T47D (cell line): ENCODE measurements around the gene POLD4.
A peak's percentile ranks its signal among the peaks of the same experiment; 100 is the strongest.

ENCODE experiments used
- DNase-seq, 2 experiments: peaks; one replicate each; pipeline versions ENCODE4 v3.0.0 to v3.0.0-alpha.2; 2011 to 2012; ENCODE audit warnings: low read depth in 1 of 2, low spot score in 1 of 2
- JUND ChIP-seq: IDR thresholded peaks from 2 replicates; pipeline ENCODE4 v1.6.1; 2012; ENCODE audit warnings: low read depth
- in situ Hi-C: cut with HindIII; loops from 2 replicates; pipeline ENCODE4 v1.10.0; 2016; ENCODE audit warnings: low sequenced_read_pairs, low pct_unique_long_range_greater_than_20kb

Gene POLD4

GRCh38 chr11:67309166-67309565 is 44.2 kb downstream of the POLD4 start:
- in situ Hi-C loops, result no loop called here
- no peak for DNase-seq
- no peak for TF ChIP-seq JUND

- in situ Hi-C loops, result no loop called here
- TF ChIP-seq JUND, result no peak
- no peak for DNase-seq
These were observed 45.1 kb downstream of the POLD4 start for GRCh38 chr11:67308031-67308866.

DNA sequence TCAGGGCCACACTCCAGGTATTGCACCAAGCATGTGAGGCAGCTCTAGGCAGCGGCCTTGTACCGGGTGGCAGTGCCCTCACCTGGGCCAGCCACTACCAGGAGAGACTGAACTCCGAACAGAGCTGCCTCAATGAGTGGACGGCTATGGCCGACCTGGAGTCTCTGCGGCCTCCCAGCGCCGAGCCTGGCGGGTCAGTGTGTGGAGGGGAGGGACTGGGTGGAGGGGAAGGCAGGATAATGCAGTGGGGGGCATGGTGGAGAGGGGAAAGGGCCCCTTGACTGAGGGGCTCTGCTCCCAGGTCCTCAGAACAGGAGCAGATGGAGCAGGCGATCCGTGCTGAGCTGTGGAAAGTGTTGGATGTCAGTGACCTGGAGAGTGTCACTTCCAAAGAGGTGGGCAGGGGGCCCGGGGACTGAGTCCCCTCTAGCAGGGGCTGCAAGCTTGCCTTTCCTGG is 45.8 kb downstream of the POLD4 start:
- no peak for TF ChIP-seq JUND
- DNase-seq, result no peak
- in situ Hi-C loops, result no loop called here

DNA sequence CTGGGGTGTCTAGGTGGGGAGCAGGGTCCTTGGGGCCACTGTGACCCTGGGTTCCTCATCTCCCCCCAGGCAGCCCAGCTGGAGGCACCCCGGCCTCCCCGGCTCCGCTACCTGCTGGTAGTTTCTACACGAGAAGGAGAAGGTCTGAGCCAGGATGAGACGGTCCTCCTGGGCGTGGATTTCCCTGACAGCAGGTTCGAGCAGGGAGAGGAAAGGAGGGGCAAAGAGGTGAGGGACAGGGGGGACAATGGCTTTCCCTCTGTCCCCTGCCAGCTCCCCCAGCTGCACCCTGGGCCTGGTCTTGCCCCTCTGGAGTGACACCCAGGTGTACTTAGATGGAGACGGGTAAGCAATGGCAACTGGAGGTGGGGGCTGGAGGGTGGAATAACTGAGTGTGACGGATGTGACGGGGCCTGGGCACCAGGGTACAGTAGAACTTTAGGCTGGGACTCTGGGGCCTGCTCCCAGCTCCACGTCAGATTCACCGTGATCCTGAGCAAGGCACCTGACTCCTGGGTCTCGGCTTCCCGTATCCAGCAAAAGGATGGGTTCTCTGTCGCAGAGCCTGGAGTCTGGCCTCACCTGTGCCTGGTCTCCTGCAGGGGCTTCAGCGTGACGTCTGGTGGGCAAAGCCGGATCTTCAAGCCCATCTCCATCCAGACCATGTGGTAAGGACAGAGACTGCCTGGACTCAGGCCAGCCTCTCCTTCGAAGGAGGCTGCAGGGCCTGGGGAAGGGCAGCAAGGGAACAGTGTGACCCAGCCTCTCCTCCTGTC is 46.4 kb downstream of the POLD4 start:
- in situ Hi-C loops, result no loop called here
- TF ChIP-seq JUND, result no peak
- DNase-seq, result no peak

GRCh38 chr11:67304511-67305113 is 48.7 kb downstream of the POLD4 start:
- in situ Hi-C loops, result no loop called here
- no peak for DNase-seq
- no peak for TF ChIP-seq JUND

DNA sequence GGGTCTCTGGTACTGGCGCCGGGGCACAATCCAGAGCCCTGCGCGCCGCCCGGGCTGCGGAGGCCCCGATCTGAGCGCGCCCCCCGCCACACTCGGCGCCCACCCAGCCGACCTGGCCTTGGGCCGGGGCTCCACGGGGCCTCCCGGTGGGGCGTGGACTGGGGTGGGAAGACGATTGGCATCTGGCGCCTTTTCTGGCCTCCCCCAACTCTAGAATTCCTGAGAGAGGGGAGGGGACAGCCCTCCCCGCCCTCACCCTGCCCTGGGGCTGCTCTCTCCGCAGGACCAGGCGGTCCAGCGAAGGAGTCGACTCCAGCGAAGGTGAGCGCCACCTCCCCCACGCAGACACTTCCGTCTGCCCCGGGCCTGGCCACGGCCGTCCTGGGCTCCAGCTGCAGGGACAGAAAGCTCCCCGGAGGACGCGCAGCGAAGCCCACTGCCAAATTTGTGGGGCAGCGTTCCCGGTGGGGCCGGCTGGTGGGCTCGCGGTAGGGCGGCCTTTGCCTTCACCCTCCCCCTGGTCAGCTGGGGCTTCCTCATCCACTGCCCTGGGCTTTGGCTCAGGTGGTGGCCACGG is 49.4 kb downstream of the POLD4 start:
- in situ Hi-C loops, result no loop called here
- peak in 1 of 2 experiments; percentile 89 for DNase-seq
- TF ChIP-seq JUND, result no peak

- peak; percentile 67 to 93 for DNase-seq
- in situ Hi-C loops, result no loop called here
- no peak for TF ChIP-seq JUND
These were observed 50.1 kb downstream of the POLD4 start, which contains the start of gene SSH3 for GRCh38 chr11:67303132-67303834. TSS of gene SSH3 (plus strand) at chr11:67303530. CDS start at chr11:67303626, 96 bp downstream.

DNA sequence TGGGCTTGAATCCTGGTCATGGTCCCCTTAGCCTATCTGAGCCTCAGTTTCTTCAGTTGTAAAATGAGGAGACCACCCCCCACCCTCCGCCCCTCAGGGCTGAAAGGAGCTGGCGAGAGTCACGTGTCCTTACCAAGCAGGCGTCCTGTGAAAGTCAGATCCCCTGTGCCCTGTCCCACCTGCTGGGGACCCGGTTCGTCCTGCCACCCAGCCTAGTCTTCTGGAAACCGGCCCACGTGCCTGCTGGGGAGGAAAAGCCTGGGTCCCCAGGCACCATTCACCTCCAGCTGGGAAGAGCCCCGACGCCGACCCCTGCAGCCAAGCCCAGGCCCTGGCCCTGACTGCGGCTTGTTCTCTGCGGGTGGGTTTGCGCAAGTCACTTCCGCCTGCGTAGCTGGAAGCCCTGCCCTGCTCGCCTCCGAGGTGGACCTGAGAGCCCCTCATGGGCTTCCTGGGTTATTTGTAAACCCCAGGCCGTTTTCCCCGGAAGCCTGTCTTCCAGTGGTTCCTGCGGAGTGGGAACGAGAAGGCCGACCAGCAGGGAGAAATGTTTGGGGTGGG is 50.7 kb downstream of the POLD4 start:
- peak in 1 of 2 experiments; percentile 58 for DNase-seq
- no peak for TF ChIP-seq JUND
- in situ Hi-C loops, result no loop called here

GRCh38 chr11:67301951-67302516 is 51.3 kb downstream of the POLD4 start:
- in situ Hi-C loops, result no loop called here
- DNase-seq, result peak; percentile 91 to 93

DNA sequence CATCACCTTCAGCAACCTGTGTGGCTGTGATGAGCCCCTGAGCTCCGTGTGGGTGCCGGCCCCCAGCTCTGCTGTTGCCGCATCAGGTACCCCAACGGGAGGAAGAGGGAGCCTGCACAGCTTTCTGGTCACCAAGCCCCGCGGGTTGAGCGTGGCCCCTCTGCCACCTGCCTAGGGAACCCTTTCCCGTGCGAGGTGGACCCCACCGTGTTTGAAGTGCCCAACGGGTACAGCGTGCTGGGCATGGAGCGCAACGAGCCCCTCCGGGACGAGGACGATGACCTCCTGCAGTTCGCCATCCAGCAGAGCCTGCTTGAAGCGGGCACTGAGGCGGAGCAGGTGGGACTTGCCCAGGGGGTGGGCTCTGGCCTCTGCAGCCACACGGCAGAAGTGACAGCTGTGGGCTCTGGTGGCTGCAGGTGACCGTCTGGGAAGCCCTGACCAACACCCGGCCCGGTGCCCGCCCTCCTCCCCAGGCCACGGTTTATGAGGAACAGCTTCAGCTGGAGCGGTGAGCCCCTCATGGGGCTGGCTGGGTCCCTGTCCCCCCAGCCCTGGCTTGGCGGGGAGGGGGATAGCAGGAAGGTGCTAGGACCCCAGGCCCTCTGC is 51.9 kb downstream of the POLD4 start:
- no peak for TF ChIP-seq JUND

More at GRCh38 chr11:67301951-67302516, 51.3 kb downstream of the POLD4 start:
- TF ChIP-seq JUND, result no peak

More for the DNA sequence above, 51.9 kb downstream of the POLD4 start:
- in situ Hi-C loops, result no loop called here
- no peak for DNase-seq
